ENCODE results near the gene TMEM233. TPM values are rescaled to one million over a fixed set of nuclear protein-coding genes. Genes with fewer than 3 reads are reported as not detected.

The TMEM233 gene
- total and polyA plus RNA-seq, 9 of the 15 experiments (the other 6 are each of a cell fraction or from before 2014, with no cell fraction given): 0.04 to 0.17 (median 0.07) TPM; not detected in 2

- TF ChIP-seq ZBTB2 (IDR thresholded peaks at IDR 0.05): peak; percentile 85
- peak; percentile 92 for TF ChIP-seq TCF7 (IDR thresholded peaks at IDR 0.05; ENCODE audit: borderline replicate concordance)
- peak; percentile 92 for TF ChIP-seq NCOA4 (IDR thresholded peaks at IDR 0.05; ENCODE audit: partially characterized antibody)
- TF ChIP-seq KHSRP (IDR thresholded peaks at IDR 0.05): peak; percentile 97
- no peak for TF ChIP-seq MCM5 (IDR thresholded peaks at IDR 0.05; ENCODE audit: low read depth)
- TF ChIP-seq KDM5B (IDR thresholded peaks at IDR 0.05; ENCODE audit: insufficient replicate concordance, low read depth, low read length): no peak
- peak; percentile 98 for TF ChIP-seq HDAC2 (IDR thresholded peaks at IDR 0.05)
- TF ChIP-seq TAF9B (IDR thresholded peaks at IDR 0.05; ENCODE audit: partially characterized antibody): peak; percentile 66
- TF ChIP-seq ZNF583 (CRISPR knock-in tag; IDR thresholded peaks at IDR 0.05): peak; percentile 84
- TF ChIP-seq, protein P1, sequence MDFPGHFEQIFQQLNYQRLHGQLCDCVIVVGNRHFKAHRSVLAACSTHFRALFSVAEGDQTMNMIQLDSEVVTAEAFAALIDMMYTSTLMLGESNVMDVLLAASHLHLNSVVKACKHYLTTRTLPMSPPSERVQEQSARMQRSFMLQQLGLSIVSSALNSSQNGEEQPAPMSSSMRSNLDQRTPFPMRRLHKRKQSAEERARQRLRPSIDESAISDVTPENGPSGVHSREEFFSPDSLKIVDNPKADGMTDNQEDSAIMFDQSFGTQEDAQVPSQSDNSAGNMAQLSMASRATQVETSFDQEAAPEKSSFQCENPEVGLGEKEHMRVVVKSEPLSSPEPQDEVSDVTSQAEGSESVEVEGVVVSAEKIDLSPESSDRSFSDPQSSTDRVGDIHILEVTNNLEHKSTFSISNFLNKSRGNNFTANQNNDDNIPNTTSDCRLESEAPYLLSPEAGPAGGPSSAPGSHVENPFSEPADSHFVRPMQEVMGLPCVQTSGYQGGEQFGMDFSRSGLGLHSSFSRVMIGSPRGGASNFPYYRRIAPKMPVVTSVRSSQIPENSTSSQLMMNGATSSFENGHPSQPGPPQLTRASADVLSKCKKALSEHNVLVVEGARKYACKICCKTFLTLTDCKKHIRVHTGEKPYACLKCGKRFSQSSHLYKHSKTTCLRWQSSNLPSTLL (IDR thresholded peaks at IDR 0.05): no peak
- TF ChIP-seq GATAD2B (IDR thresholded peaks at IDR 0.05; ENCODE audit: borderline replicate concordance): peak; percentile 97
- TF ChIP-seq ZNF398 (CRISPR knock-in tag; IDR thresholded peaks at IDR 0.05): no peak
- peak; percentile 6; the same call in 1 of the 2 replicates for TF ChIP-seq ZNF384 (IDR thresholded peaks at IDR 0.05; ENCODE audit: low read depth, low read length)
- peak; percentile 98 for TF ChIP-seq ZNF766 (CRISPR knock-in tag; conservative IDR thresholded peaks at IDR 0.05)
- TF ChIP-seq SP1 (CRISPR knock-in tag; IDR thresholded peaks at IDR 0.05): peak; percentile 61
- TF ChIP-seq STAT5A (IDR thresholded peaks at IDR 0.05; ENCODE audit: borderline replicate concordance, low read length): peak; percentile 99
- no peak for TF ChIP-seq PURB (CRISPR knock-in tag; IDR thresholded peaks at IDR 0.05; ENCODE audit: low read depth)
- TF ChIP-seq ZNF764 (CRISPR knock-in tag; IDR thresholded peaks at IDR 0.05; ENCODE audit: low read depth): no peak
- no peak for TF ChIP-seq XRCC3 (IDR thresholded peaks at IDR 0.05)
- TF ChIP-seq ZBTB7A (IDR thresholded peaks at IDR 0.05; ENCODE audit: borderline replicate concordance, control insufficient read depth, low read depth, low read length): no peak
- TF ChIP-seq CCNT2 (IDR thresholded peaks at IDR 0.05; ENCODE audit: borderline replicate concordance, extremely low read depth, insufficient read length, low read depth, low read length): peak; percentile 98
- TF ChIP-seq CBX2 (IDR thresholded peaks at IDR 0.05; ENCODE audit: insufficient read depth, low read length, poor library complexity, severe bottlenecking): no peak
- peak; percentile 100 for TF ChIP-seq DPF2 (IDR thresholded peaks at IDR 0.05)
- TF ChIP-seq SMARCA5 (IDR thresholded peaks at IDR 0.05): no peak
- peak; percentile 97 for TF ChIP-seq HEY1 (CRISPR knock-in tag; IDR thresholded peaks at IDR 0.05; ENCODE audit: borderline replicate concordance)
- no peak for TF ChIP-seq ARID2 (IDR thresholded peaks at IDR 0.05)
Observed at GRCh38 chr12:119665164-119665929, 71.8 kb downstream of the TMEM233 start (continued).

Data from K562 (cell line).